Keratinocyte (primary cell): ENCODE measurements around the gene SPR. TPM values are rescaled to one million over a fixed set of nuclear protein-coding genes. Genes with fewer than 3 reads are reported as not detected.
A peak's percentile ranks its signal among the peaks of the same experiment; 100 is the strongest.

ENCODE experiments used
- DNase-seq: peaks from one replicate; pipeline ENCODE4 v3.0.0-alpha.2; 2011; ENCODE audit warnings: low read depth, missing footprints, low spot score
- FAIRE-seq: peaks from 2 replicates; lab custom pipeline; 2011; peaks lifted over from hg19 to GRCh38; lab: Jason Lieb, UNC
- H2AFZ ChIP-seq: 2 replicates; pipeline ENCODE4 v1.6.0; 2012; ENCODE audit warnings: low read length, control low read depth, inconsistent platforms; ENCODE audit not compliant: control insufficient read depth
- H3K27ac ChIP-seq: 2 replicates; pipeline ENCODE4 v1.5.1; 2011; ENCODE audit warnings: low read length; ENCODE audit not compliant: control insufficient read depth, insufficient read depth
- H3K27me3 ChIP-seq: 3 replicates; pipeline ENCODE4 v1.6.0; 2011; ENCODE audit warnings: low read length; ENCODE audit not compliant: control insufficient read depth, insufficient read depth; ENCODE audit errors: extremely low read depth
- H3K36me3 ChIP-seq, 2 experiments: 2 replicates in 1 of 2; 3 replicates in 1 of 2; pipeline ENCODE4 v1.5.1; 2011; ENCODE audit warnings: low read length in 2 of 2, mild to moderate bottlenecking in 1 of 2; ENCODE audit not compliant: control insufficient read depth in 2 of 2, insufficient read depth in 2 of 2; ENCODE audit errors: extremely low read depth in 1 of 2
- H3K4me1 ChIP-seq: 3 replicates; pipeline ENCODE4 v1.5.1; 2011; ENCODE audit warnings: low read length; ENCODE audit not compliant: control insufficient read depth, insufficient read depth; ENCODE audit errors: extremely low read depth
- H3K4me2 ChIP-seq: 3 replicates; pipeline ENCODE4 v1.6.0; 2011; ENCODE audit warnings: low read depth, low read length; ENCODE audit not compliant: control insufficient read depth, insufficient read depth; ENCODE audit errors: extremely low read depth
- H3K4me3 ChIP-seq, 3 experiments: fragments of 200-600 bp in 1 of 3; sonication (generic) in 1 of 3; 2 replicates in 2 of 3; 3 replicates in 1 of 3; pipeline ENCODE4 v1.5.1; 2011 to 2016; ENCODE audit warnings: low read length in 3 of 3, mild to moderate bottlenecking in 3 of 3, control low read depth in 2 of 3, inconsistent platforms in 1 of 3, low read depth in 1 of 3, mixed read lengths in 1 of 3, mixed run types in 1 of 3, moderate library complexity in 1 of 3; ENCODE audit not compliant: control insufficient read depth in 2 of 3, insufficient read depth in 2 of 3; ENCODE audit errors: extremely low read depth in 1 of 3
- H3K79me2 ChIP-seq: 2 replicates; pipeline ENCODE4 v1.6.0; 2012; ENCODE audit warnings: low read length; ENCODE audit not compliant: control insufficient read depth, insufficient read depth
- H3K9ac ChIP-seq: 3 replicates; pipeline ENCODE4 v1.6.0; 2011; ENCODE audit warnings: low read length; ENCODE audit not compliant: control insufficient read depth, insufficient read depth; ENCODE audit errors: extremely low read depth
- H3K9me1 ChIP-seq: 3 replicates; pipeline ENCODE4 v1.6.0; 2011; ENCODE audit warnings: low read length; ENCODE audit not compliant: control insufficient read depth, insufficient read depth; ENCODE audit errors: extremely low read depth
- H3K9me3 ChIP-seq: 2 replicates; pipeline ENCODE4 v1.5.1; 2012; ENCODE audit warnings: low read depth, low read length; ENCODE audit not compliant: control insufficient read depth
- H4K20me1 ChIP-seq: 3 replicates; pipeline ENCODE4 v1.6.0; 2011; ENCODE audit warnings: low read length; ENCODE audit not compliant: control insufficient read depth, insufficient read depth; ENCODE audit errors: extremely low read depth
- CTCF ChIP-seq, 3 experiments: IDR thresholded peaks in 1 of 3; conservative IDR thresholded peaks in 1 of 3; optimal IDR thresholded peaks in 1 of 3; 2 replicates in 2 of 3; 3 replicates in 1 of 3; pipeline versions ENCODE3 to v1.5.1; 2011; ENCODE audit warnings: low read length in 3 of 3, mild to moderate bottlenecking in 3 of 3, moderate library complexity in 2 of 3, control low read depth in 1 of 3, inconsistent platforms in 1 of 3; ENCODE audit not compliant: insufficient read depth in 2 of 3; ENCODE audit errors: extremely low read depth in 1 of 3
- EZH2 ChIP-seq: IDR thresholded peaks from one replicate; pipeline ENCODE4 v1.6.1; 2012; ENCODE audit warnings: inconsistent platforms, mild to moderate bottlenecking, low read length, moderate library complexity
- dilution Hi-C: fragments of 300-500 bp; cut with MboI; formaldehyde crosslinking; loops from one replicate; pipeline ENCODE4 v1.7.0; 2020; ENCODE audit warnings: low sequenced_read_pairs; ENCODE audit not compliant: extremely low pct_ligation_motif_present
- polyA plus RNA-seq, 5 experiments: library from polyadenylated mRNA; depleted of rRNA in 3 of 5; stranded (reverse) in 3 of 5; stranded (forward) in 1 of 5; unstranded in 1 of 5; fragments of >200 nt; gene quantifications; 1 replicate in 1 of 5; 2 replicates in 3 of 5; 3 replicates in 1 of 5; pipeline versions ENCODE4 v1.2.1 to v1.2.3, GENCODE V29; 2011 to 2012; ENCODE audit warnings: missing spikeins in 2 of 5, low read depth in 1 of 5, low replicate concordance in 1 of 5

The SPR gene
- polyA plus RNA-seq, 1 donor (not counting 4 experiments of a cell fraction or from before 2014, with no cell fraction given) = 25.1 TPM

GRCh38 chr2:72917877-72918553 lies 30.8 kb downstream of the SPR start:
- TF ChIP-seq EZH2 (no peak), CTCF (optimal IDR thresholded peaks at IDR 0.05 in 1 of 3, IDR thresholded peaks at IDR 0.05 in 1 of 3, conservative IDR thresholded peaks at IDR 0.05 in 1 of 3; ENCODE audit: extremely low read depth in 1 of 3, insufficient read depth in 2 of 3, low read length in 3 of 3) (no peak)
- Histone ChIP-seq H3K9me1 (no peaks in the 10 kb centered on the region), H2AFZ (no peak overlapping the region), H3K4me3 (no peak overlapping the region), H3K4me2 (peak overlapping the region; percentile 41), H3K4me1 (peaks cover 26% of the 10 kb centered on the region), H4K20me1 (peaks cover 16% of the 10 kb centered on the region), H3K79me2 (no peaks in the 10 kb centered on the region), H3K27me3 (peaks cover 95% of the 10 kb centered on the region), H3K27ac (no peak overlapping the region), H3K9ac (no peak overlapping the region), H3K36me3 (no peaks in the 10 kb centered on the region), H3K9me3 (no peaks in the 10 kb centered on the region)
- no peak for DNase-seq
- FAIRE-seq = no peak
- dilution Hi-C loops = no loop called here

DNA sequence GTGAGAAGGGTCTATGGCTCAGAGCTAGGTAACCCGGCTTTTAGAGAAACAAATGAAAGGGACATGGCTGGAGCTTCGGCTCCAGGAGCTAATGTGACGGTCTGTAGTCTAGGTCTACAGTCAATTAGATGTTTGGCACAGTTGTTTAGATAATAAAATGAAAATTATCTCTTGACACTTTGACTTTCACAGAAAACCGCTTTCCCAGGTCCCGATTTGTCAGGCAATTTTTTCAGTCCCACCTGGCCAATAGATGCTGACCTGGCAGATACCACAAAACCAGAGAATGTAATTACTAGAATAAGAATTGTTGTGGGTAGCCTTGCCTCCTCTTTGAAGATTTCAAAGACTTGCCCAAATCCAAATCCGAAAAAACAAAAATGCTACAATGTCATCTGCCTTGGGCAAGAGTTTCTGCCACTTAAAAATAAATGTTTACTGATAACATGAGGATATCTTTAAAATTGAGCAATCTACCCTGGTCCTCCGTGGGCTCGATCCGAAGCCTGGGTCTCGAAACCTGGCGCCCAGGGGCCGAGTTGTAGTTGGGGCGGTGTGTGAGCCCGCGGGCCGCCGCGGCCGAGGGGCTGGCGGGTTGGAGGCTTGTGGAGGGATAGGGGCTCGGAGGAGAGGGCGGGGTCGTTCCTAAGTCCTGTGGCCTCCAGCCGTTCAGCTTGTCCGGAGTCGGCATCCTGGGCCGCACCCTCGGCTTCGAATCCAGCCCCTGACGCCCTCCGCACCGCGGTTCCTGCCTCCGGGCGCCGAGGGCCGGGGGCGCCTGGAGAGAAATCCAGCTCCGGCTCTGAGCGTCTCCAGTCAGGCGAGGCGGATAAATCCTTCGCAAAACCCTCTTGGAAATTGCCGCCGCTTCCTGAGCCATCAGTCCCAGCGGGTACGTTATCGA lies 32.5 kb downstream of the SPR start:
- no peak for FAIRE-seq
- no peak for TF ChIP-seq CTCF (optimal IDR thresholded peaks at IDR 0.05 in 1 of 3, IDR thresholded peaks at IDR 0.05 in 1 of 3, conservative IDR thresholded peaks at IDR 0.05 in 1 of 3; ENCODE audit: extremely low read depth in 1 of 3, insufficient read depth in 2 of 3, low read length in 3 of 3)
- TF ChIP-seq EZH2 = no peak

More for the DNA sequence above, 32.5 kb downstream of the SPR start:
- Histone ChIP-seq H3K36me3 (no peaks in the 10 kb centered on the region), H3K27me3 (peaks cover 95% of the 10 kb centered on the region), H3K9me3 (no peaks in the 10 kb centered on the region), H3K9me1 (no peaks in the 10 kb centered on the region), H3K9ac (no peak overlapping the region), H4K20me1 (peaks cover 20% of the 10 kb centered on the region), H3K27ac (no peak overlapping the region), H3K4me1 (peaks cover 29% of the 10 kb centered on the region), H3K4me3 (peak overlapping the region in 1 of 3 experiments; percentile 33), H2AFZ (no peak overlapping the region), H3K4me2 (peak overlapping the region; percentile 54), H3K79me2 (no peaks in the 10 kb centered on the region)
- dilution Hi-C loops = no loop called here
- no peak for DNase-seq
